ENCODE measurements around the gene FOXN3. TPM values are rescaled to one million over a fixed set of nuclear protein-coding genes. Genes with fewer than 3 reads are reported as not detected.

FOXN3 gene
- total RNA-seq, 4 donors from 2014 or later, result 118 to 211 (median 167) TPM

DNA sequence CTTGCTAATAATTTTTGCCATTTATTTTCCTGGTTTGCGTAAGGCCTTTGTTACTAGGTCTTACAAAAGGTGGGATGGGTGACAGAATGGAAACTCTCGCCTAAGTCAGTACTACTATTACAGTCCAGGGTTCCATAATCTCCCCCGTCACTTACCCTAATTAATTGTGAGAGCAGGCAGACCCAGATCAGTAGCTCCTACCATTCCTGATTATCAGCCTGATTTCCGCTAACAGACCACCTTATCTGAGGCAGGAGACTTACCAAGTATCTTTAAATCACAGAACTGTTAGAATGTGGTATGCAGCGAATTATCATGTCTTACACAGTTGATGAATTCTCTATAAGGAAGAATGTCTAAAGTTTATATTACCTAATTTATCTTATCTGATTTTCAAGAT is 234.7 kb downstream of the FOXN3 start:
- 97 to 98% methylated on average over 5 of the region's 5 CpGs for WGBS, 2 donors
- intact Hi-C loops (cut with DNase I; ENCODE audit: low total_unique reads), result loop anchor here (10.0 kb wide), 1 partner anchor 222 kb away; no protein-coding TSS in a partner anchor
- TF ChIP-seq, protein P1, sequence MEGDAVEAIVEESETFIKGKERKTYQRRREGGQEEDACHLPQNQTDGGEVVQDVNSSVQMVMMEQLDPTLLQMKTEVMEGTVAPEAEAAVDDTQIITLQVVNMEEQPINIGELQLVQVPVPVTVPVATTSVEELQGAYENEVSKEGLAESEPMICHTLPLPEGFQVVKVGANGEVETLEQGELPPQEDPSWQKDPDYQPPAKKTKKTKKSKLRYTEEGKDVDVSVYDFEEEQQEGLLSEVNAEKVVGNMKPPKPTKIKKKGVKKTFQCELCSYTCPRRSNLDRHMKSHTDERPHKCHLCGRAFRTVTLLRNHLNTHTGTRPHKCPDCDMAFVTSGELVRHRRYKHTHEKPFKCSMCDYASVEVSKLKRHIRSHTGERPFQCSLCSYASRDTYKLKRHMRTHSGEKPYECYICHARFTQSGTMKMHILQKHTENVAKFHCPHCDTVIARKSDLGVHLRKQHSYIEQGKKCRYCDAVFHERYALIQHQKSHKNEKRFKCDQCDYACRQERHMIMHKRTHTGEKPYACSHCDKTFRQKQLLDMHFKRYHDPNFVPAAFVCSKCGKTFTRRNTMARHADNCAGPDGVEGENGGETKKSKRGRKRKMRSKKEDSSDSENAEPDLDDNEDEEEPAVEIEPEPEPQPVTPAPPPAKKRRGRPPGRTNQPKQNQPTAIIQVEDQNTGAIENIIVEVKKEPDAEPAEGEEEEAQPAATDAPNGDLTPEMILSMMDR (IDR thresholded peaks at IDR 0.05), result no peak
- no peak for TF ChIP-seq POLR2A (IDR thresholded peaks at IDR 0.05)
- H3K4me3 ChIP-seq (ENCODE audit: low read depth, poor library complexity, severe bottlenecking), result no peak overlapping the region
- DNase-seq (ENCODE audit: low spot score in 2 of 2), result no peak

DNA sequence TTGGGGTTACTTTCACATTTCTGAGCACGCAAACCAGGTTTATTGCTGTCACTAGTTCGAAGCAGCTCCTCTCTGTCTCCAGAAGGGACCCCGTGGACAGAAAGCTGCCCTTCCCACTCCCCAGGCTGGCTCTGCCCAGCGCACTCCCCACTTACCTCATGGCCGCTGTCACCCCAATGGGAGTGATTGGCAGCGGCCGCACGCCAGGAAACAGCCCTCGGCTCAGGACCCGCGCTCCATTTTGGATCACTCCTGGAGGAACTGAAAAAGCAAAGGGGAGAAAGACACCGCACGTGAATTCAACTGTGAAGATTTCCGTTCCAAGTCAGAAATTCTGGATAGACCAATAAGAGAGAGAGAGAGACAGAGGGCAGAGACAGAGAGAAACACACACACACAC is 236.5 kb downstream of the FOXN3 start:
- WGBS, 2 donors, result 93 to 98% methylated on average over 14 of the region's 14 CpGs
- DNase-seq (ENCODE audit: low spot score in 2 of 2), result no peak
- TF ChIP-seq, protein P1 (IDR thresholded peaks at IDR 0.05), result no peak
- TF ChIP-seq POLR2A (IDR thresholded peaks at IDR 0.05), result no peak
- no peak overlapping the region for H3K4me3 ChIP-seq (ENCODE audit: low read depth, poor library complexity, severe bottlenecking)
- intact Hi-C loops (cut with DNase I; ENCODE audit: low total_unique reads), result loop anchor here (10.0 kb wide), 1 partner anchor 224 kb away; no protein-coding TSS in a partner anchor

DNA sequence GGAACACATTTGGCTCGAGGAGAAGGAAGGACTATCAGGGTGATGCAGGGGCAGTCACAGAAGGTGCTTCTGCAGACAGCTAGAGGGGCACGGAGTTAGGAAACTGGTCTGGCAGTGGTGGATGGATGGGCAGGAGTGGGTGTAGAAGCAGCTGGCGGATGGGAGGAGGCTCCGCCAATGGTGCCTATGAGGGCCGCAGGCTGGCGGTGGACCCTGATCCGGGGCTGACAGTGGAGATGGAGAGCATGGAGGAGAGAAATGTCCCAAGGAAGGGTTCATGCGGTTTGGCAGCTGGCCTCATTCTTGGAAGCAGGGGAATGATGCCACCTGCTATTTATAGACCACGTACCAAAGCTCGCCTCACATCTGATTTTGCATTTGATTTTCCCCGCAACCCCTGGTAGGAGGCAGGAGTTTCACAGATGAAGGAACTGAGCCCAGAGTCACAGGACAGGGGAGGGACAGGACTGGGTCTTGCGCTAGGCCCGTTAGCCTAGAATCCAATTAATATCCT is 237.1 kb downstream of the FOXN3 start:
- no peak for DNase-seq (ENCODE audit: low spot score in 2 of 2)
- intact Hi-C loops (cut with DNase I; ENCODE audit: low total_unique reads), result loop anchor here (10.0 kb wide), 1 partner anchor 225 kb away; no protein-coding TSS in a partner anchor
- 90 to 93% methylated on average over 13 of the region's 13 CpGs for WGBS, 2 donors
- no peak for TF ChIP-seq POLR2A (IDR thresholded peaks at IDR 0.05)
- TF ChIP-seq, protein P1 (IDR thresholded peaks at IDR 0.05), result no peak
- no peak overlapping the region for H3K4me3 ChIP-seq (ENCODE audit: low read depth, poor library complexity, severe bottlenecking)

DNA sequence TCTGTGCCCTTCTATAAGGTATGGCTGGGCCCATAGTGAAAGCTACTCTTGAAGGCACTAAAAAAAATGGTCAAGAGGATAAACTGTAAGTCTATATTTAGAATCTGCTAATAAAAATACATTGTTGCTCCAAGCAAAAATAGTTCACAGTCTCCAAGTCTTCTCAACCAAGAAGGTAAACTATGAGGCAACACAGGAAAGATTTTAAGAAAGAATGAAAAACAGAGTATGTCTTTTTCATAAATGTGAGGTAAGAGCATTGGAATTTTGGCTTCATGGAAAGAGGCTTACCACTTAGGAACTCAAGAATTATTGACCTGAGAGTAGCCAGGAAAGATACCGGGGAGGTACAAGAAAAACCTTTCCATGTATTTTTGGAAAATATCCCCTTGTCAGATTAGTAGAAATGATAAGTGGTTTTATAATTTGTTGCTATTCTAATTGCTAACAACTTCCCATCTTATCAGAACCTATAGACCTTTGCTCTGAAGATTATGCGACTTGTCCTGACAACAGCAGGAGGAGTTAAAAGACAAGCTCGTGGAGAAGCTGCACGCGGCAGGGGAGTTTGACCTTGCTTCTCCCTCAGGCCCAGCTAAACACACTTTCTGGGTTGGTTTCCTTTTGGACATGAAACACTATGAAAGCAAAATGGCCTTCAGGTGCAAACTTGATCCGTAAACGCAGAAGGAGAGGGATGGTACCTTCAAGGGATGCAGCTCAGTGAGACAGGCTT is 238.1 kb downstream of the FOXN3 start:
- H3K4me3 ChIP-seq (ENCODE audit: low read depth, poor library complexity, severe bottlenecking), result no peak overlapping the region
- TF ChIP-seq POLR2A (IDR thresholded peaks at IDR 0.05), result no peak
- TF ChIP-seq, protein P1 (IDR thresholded peaks at IDR 0.05), result no peak
- DNase-seq (ENCODE audit: low spot score in 2 of 2), result no peak
- WGBS, 2 donors, result 90 to 91% methylated on average over 7 of the region's 7 CpGs
- intact Hi-C loops (cut with DNase I; ENCODE audit: low total_unique reads), result no loop called here

DNA sequence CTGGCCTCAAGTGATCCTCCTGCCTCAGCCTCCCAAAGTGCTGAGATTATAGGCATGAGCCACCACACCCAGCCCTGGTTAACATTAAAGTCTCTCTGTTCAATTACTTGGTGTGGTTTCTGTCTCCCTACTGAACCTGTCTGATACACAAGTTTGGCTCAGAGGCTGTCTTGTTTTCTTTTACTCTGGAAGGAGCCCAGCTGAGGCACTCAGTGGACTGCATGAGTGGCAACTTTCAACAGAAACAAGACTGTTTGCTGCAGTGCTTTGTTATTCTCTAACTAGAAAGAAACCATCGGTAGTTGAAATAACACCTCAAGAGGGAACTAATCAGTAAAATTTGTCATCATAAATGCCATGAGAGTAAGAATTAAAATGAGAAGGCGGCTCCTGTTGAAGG is 238.7 kb downstream of the FOXN3 start:
- H3K4me3 ChIP-seq (ENCODE audit: low read depth, poor library complexity, severe bottlenecking), result no peak overlapping the region
- TF ChIP-seq POLR2A (IDR thresholded peaks at IDR 0.05), result no peak
- TF ChIP-seq, protein P1 (IDR thresholded peaks at IDR 0.05), result no peak
- DNase-seq (ENCODE audit: low spot score in 2 of 2), result no peak
- intact Hi-C loops (cut with DNase I; ENCODE audit: low total_unique reads), result no loop called here
- 95 to 96% methylated on average over 2 of the region's 2 CpGs for WGBS, 2 donors

Data from lower leg skin (tissue), 4 donors.